LNCaP clone FGC (cell line): Measurements from ENCODE around the gene YWHAH.

Experiments used
- DNase-seq: peaks from one replicate; pipeline ENCODE4 v3.0.0-alpha.2; 2011; ENCODE audit warnings: low read depth
- H3K4me3 ChIP-seq: 2 replicates; pipeline ENCODE4 v1.5.1; 2011; ENCODE audit warnings: mild to moderate bottlenecking, low read depth, low read length, control low read depth
- TF ChIP-seq, protein P1 (sequence below): IDR thresholded peaks from 2 replicates; pipeline ENCODE4 v1.5.1; 2012; ENCODE audit warnings: mild to moderate bottlenecking; ENCODE audit not compliant: control insufficient read depth, insufficient read depth; ENCODE audit errors: extremely low read depth

Gene YWHAH

DNA sequence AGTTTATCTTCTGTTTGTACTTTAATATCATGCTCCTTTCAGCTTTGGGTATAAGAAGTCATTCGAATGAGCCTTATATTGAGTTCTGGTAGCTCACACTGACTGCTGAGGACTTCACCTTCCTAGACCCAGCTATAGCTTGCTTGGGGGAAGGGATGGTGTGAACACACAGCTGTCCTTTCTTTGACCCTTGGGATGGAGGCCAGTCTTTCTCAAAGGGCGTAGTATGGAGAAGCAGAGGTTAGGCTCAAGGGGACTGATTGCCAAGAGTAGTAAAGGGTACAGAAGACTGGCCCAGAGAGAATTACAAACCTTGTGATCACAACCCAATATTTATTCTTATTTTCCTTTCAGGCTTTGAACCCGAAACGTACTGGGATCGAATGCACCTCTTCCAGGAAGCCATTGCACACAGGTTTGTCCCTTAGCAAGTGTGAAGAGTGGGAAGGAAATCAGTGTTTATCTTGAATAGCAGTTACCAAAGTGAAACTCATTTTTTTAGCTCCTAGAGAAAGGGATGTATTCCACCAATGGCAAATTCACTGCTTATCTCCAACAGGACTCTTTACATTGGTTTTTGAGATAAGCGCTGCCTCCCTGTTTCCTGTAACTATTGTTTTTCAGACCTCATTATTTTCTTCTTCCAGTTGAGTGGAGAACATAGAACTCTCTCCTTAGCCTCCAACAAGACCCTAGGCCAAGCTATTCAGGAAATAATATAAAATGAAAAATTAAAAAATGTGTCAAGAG is 42.8 kb upstream of the YWHAH start:
- H3K4me3 ChIP-seq: no peak overlapping the region
- TF ChIP-seq, protein P1, sequence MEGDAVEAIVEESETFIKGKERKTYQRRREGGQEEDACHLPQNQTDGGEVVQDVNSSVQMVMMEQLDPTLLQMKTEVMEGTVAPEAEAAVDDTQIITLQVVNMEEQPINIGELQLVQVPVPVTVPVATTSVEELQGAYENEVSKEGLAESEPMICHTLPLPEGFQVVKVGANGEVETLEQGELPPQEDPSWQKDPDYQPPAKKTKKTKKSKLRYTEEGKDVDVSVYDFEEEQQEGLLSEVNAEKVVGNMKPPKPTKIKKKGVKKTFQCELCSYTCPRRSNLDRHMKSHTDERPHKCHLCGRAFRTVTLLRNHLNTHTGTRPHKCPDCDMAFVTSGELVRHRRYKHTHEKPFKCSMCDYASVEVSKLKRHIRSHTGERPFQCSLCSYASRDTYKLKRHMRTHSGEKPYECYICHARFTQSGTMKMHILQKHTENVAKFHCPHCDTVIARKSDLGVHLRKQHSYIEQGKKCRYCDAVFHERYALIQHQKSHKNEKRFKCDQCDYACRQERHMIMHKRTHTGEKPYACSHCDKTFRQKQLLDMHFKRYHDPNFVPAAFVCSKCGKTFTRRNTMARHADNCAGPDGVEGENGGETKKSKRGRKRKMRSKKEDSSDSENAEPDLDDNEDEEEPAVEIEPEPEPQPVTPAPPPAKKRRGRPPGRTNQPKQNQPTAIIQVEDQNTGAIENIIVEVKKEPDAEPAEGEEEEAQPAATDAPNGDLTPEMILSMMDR: no peak
- no peak for DNase-seq

GRCh38 chr22:31904651-31905050 is 39.7 kb upstream of the YWHAH start:
- DNase-seq: no peak
- TF ChIP-seq, protein P1: no peak

GRCh38 chr22:31905356-31905755 is 39.0 kb upstream of the YWHAH start:
- TF ChIP-seq, protein P1: no peak
- no peak overlapping the region for H3K4me3 ChIP-seq
- no peak for DNase-seq

More at GRCh38 chr22:31904651-31905050, 39.7 kb upstream of the YWHAH start:
- H3K4me3 ChIP-seq: no peak overlapping the region

DNA sequence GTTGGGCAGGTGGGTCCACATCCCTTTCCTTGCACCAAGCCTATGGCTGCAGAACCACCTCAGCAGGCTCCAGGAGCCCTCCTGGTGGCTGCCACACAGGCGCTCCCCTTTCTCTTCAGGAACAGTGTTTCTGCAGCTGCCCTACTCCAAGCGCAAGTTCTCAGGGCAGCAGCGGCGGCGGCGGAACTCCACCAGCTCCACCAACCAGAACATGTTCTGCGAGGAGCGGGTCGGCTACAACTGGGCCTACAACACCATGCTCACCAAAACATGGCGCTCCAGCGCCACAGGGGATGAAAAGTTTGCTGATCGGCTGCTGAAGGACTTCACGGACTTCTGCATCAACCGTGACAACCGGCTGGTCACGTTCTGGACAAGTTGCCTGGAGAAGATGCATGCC is 38.2 kb upstream of the YWHAH start:
- TF ChIP-seq, protein P1: no peak
- H3K4me3 ChIP-seq: no peak overlapping the region
- no peak for DNase-seq

GRCh38 chr22:31906569-31906968 is 37.8 kb upstream of the YWHAH start:
- no peak for DNase-seq
- H3K4me3 ChIP-seq: no peak overlapping the region
- TF ChIP-seq, protein P1: no peak

DNA sequence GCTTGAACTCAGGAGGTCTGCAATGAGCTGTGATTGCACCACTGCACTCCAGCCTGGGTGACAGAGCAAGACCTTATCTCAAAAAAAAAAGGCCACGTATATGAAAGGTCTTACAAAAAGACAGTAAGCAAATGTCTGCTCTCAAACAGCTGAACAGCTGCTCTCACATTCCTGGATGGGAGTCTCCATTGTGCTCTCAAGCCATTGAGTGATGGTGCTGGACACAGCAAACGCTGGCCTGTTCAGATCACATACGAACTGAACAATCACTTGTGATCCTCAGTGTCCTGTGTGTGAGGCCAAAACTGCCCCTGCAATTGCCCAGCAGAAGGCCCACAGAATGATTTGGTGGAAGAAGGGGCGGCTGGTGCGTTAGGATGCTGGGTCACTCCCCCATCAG is 34.4 kb upstream of the YWHAH start:
- DNase-seq: no peak
- no peak overlapping the region for H3K4me3 ChIP-seq
- TF ChIP-seq, protein P1: no peak
